Activated CD4-positive, alpha-beta T cell treated with anti-CD3 and anti-CD28 coated beads for 36 hours (primary cell): Measurements from ENCODE around the gene GJC2. TPM values are rescaled to one million over a fixed set of nuclear protein-coding genes. Genes with fewer than 3 reads are reported as not detected.
"Not testable (repeated sequence)": the region's sequence is repeated elsewhere in the genome, so short reads cannot be mapped to it uniquely, and the experiment has no call there.

Experiments
- ATAC-seq: fragments of 200-7000 bp; cut with Tn5 transposase; one replicate; pipeline ENCODE4 v1.10.0; 2021; ENCODE audit warnings: mild to moderate bottlenecking, moderate library complexity
- CTCF ChIA-PET: fragments of 350-600 bp; sonication (Branson Sonifier 250); formaldehyde crosslinking; loops from one replicate; lab custom pipeline; 2021; ENCODE audit warnings: antibody characterized with exemption; lab: Charles Lee
- POLR2A ChIA-PET: fragments of 350-600 bp; sonication (Branson Sonifier 250); formaldehyde crosslinking; loops from one replicate; lab custom pipeline; 2021; ENCODE audit warnings: antibody characterized with exemption, inconsistent platforms; lab: Charles Lee
- DNase-seq: peaks from one replicate; pipeline ENCODE4 v3.0.0-alpha.2; 2020
- H3K27ac Mint-ChIP-seq: one replicate; pipeline ENCODE4 v1.8.0; 2021; ENCODE audit warnings: mixed read lengths
- H3K27me3 Mint-ChIP-seq: one replicate; pipeline ENCODE4 v1.8.0; 2021; ENCODE audit warnings: mixed read lengths
- H3K36me3 Mint-ChIP-seq: one replicate; pipeline ENCODE4 v1.8.0; 2021; ENCODE audit warnings: low read depth, mixed read lengths
- H3K4me1 Mint-ChIP-seq: one replicate; pipeline ENCODE4 v1.8.0; 2021; ENCODE audit warnings: mixed read lengths
- H3K4me3 Mint-ChIP-seq: one replicate; pipeline ENCODE4 v1.8.0; 2021; ENCODE audit warnings: mild to moderate bottlenecking, moderate library complexity, mixed read lengths
- H3K9me3 Mint-ChIP-seq: one replicate; pipeline ENCODE4 v1.8.0; 2021; ENCODE audit warnings: low read depth, mixed read lengths
- intact Hi-C, 2 experiments: fragments of 100-400 bp; cut with DNase I in 1 of 2; cut with micrococcal nuclease in 1 of 2; formaldehyde crosslinking; loops; one replicate each; pipeline versions ENCODE4 v1.14.2 to v1.15.1; 2022 to 2024; cut with DNase I, micrococcal nuclease
- total RNA-seq, 2 experiments: library from RNA; stranded (reverse); gene quantifications; one replicate each; pipeline ENCODE4 v1.2.3, GENCODE V29; 2021

Gene GJC2
- total RNA-seq, 2 experiments from 2014 or later, result 0.64 TPM; not detected in 1

GRCh38 chr1:228180959-228181644, 31.4 kb downstream of the GJC2 start:
- intact Hi-C loops, result loop anchor here in 1 of 2 experiments (5.0 kb wide), 1 partner anchor 184 kb away; no protein-coding TSS in a partner anchor
- ChIA-PET POLR2A (interaction anchor here (0.7 kb wide), 1 partner anchor 44 kb away, joined by 3 read pairs; no protein-coding TSS in a partner anchor), CTCF (interaction anchor here (0.7 to 1.4 kb wide), 2 partner anchors 16 to 72 kb away, joined by 3 to 6 read pairs; no protein-coding TSS in a partner anchor)
- Mint-ChIP-seq H3K4me1 (peaks cover 10% of the 10 kb centered on the region), H3K27ac (no peak overlapping the region), H3K9me3 (no peaks in the 10 kb centered on the region), H3K27me3 (no peaks in the 10 kb centered on the region), H3K36me3 (no peaks in the 10 kb centered on the region), H3K4me3 (no peak overlapping the region)
- DNase-seq (no peak), ATAC-seq (no peak)

GRCh38 chr1:228181645-228182034, 31.9 kb downstream of the GJC2 start:
- DNase-seq (no peak), ATAC-seq (no peak)
- Mint-ChIP-seq H3K36me3 (no peaks in the 10 kb centered on the region), H3K27ac (no peak overlapping the region), H3K4me1 (peaks cover 10% of the 10 kb centered on the region), H3K27me3 (no peaks in the 10 kb centered on the region), H3K9me3 (no peaks in the 10 kb centered on the region), H3K4me3 (no peak overlapping the region)
- POLR2A ChIA-PET, result interaction anchor here (0.7 kb wide), 1 partner anchor 45 kb away, joined by 3 read pairs; no protein-coding TSS in a partner anchor
- CTCF ChIA-PET, result interaction anchor here (0.7 kb wide), 1 partner anchor 71 kb away, joined by 3 read pairs; no protein-coding TSS in a partner anchor
- intact Hi-C loops, result loop anchor here in 1 of 2 experiments (5.0 kb wide), 1 partner anchor 184 kb away; no protein-coding TSS in a partner anchor

DNA sequence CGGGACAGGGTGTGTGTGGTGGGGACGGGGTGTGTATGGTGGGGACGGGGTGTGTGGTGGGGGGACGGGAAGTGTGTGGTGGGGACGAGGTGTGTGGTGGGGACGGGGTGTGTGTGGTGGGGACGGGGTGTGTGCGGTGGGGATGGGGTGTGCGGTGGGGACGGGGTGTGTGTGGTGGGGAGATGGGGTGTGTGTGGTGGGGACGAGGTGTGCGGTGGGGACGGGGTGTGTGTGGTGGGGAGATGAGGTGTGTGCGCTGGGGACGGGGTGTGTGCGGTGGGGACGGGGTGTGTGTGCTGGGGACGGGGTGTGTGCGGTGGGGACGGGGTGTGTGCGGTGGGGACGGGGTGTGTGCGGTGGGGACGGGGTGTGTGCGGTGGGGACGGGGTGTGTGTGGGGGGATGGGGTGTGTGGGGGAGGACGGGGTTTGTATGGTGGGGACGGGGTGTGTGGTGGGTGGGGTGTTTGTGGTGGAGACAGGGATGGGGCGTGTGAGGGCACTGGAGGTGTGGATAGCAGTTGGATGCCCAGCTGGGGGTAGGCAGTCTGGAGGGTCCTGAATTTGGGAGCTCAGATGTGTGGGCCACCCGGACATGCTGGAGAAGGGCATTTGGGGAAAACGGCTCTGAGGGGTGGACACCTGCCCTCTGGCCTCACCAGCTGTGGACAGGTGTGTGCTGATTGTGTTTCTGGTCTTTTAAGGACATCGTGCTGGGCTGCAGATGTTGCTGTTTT, 32.7 kb downstream of the GJC2 start:
- intact Hi-C loops, result loop anchor here in 1 of 2 experiments (5.0 kb wide), 1 partner anchor 185 kb away; no protein-coding TSS in a partner anchor
- POLR2A ChIA-PET, result no interaction called here
- Mint-ChIP-seq H3K9me3 (no peaks in the 10 kb centered on the region), H3K27me3 (no peaks in the 10 kb centered on the region), H3K36me3 (no peaks in the 10 kb centered on the region), H3K4me3 (no peak overlapping the region), H3K27ac (no peak overlapping the region), H3K4me1 (peaks cover 10% of the 10 kb centered on the region)
- CTCF ChIA-PET, result no interaction called here
- ATAC-seq (no peak), DNase-seq (no peak)

DNA sequence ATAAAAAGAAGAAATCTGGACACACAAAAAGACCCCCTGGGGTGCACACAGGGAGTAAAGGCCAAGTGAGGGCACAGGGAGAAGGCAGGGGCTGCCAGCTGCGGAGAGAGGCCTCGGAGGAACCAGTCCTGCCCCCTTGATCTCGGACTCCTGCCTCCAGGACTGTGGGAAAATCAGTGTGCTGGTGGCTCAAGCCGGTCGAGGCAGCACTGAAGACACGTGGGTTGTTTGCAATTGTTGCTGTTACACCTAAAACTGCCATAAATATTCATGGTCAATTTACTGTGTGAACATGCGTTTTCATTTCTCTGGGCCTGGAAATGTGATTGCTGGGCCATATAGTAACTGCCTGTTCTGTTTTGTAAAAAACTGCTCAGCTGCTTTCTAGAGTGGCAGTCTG, 34.4 kb downstream of the GJC2 start:
- no peak overlapping the region for H3K4me3 Mint-ChIP-seq
- ATAC-seq, result no peak
- ChIA-PET CTCF (no interaction called here), POLR2A (no interaction called here)
- H3K27me3 Mint-ChIP-seq, result no peaks in the 10 kb centered on the region
- H3K27ac Mint-ChIP-seq, result no peak overlapping the region
- H3K36me3 Mint-ChIP-seq, result no peaks in the 10 kb centered on the region
- intact Hi-C loops, result loop anchor here in 1 of 2 experiments (5.0 kb wide), 1 partner anchor 187 kb away; no protein-coding TSS in a partner anchor
- H3K4me1 Mint-ChIP-seq, result peaks cover 10% of the 10 kb centered on the region
- DNase-seq, result no peak
- H3K9me3 Mint-ChIP-seq, result no peaks in the 10 kb centered on the region

- Mint-ChIP-seq H3K4me3 (no peak overlapping the region), H3K27me3 (no peaks in the 10 kb centered on the region), H3K4me1 (peaks cover 10% of the 10 kb centered on the region), H3K27ac (no peak overlapping the region), H3K36me3 (peaks cover 2% of the 10 kb centered on the region), H3K9me3 (no peaks in the 10 kb centered on the region)
- POLR2A ChIA-PET, result no interaction called here
- intact Hi-C loops, result no loop called here
- peak; percentile 63 for ATAC-seq
- CTCF ChIA-PET, result no interaction called here
- no peak for DNase-seq
Observed at GRCh38 chr1:228185641-228185965, 35.9 kb downstream of the GJC2 start.

DNA sequence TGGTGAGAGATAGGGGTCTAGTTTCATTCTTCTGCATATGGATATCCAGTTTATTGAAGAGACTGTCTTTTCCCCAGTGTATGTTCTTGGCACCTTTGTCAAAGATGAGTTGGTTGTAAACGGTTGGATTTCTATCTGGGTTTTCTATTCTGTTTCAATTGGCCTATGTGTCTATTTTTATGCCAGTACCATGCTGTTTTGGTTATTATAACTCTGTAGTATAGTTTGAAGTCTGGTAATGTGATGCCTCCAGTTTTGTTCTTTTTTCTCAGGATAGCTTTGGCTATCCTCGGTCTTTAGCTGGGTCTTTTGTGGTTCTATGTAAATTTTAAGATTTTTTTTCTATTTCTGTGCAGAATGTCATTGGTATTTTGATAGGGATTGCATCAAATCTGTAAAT, 38.5 kb downstream of the GJC2 start:
- H3K4me1 Mint-ChIP-seq, ATAC-seq, CTCF ChIA-PET, H3K36me3 Mint-ChIP-seq, POLR2A ChIA-PET, H3K27me3 Mint-ChIP-seq, H3K4me3 Mint-ChIP-seq, H3K27ac Mint-ChIP-seq, DNase-seq, intact Hi-C loops, H3K9me3 Mint-ChIP-seq: not testable (repeated sequence)

DNA sequence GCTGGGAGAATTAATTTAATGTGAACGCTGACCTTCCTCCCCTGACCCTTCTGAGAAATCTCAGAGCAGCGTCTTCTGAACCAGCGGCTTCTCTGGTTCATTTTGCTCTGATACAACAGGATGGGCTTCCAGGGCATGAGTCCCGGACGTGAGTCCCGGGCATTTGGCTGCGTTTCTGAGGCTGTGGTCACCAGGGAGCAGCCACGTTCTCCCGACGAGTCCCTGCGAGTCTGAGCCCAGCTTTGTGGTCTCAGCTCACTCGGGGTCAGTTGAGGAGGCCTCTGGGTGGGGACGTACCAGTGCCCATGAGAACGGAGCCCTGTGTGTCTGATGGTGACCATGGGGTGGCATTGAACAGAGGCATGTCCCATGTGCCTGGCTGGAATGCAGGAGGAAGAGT, 40.5 kb downstream of the GJC2 start:
- intact Hi-C loops, result no loop called here
- no peak overlapping the region for H3K27ac Mint-ChIP-seq
- H3K4me3 Mint-ChIP-seq, result no peak overlapping the region
- H3K27me3 Mint-ChIP-seq, result no peaks in the 10 kb centered on the region
- ATAC-seq (no peak), DNase-seq (no peak)
- no peaks in the 10 kb centered on the region for H3K9me3 Mint-ChIP-seq
- H3K36me3 Mint-ChIP-seq, result peaks cover 2% of the 10 kb centered on the region
- H3K4me1 Mint-ChIP-seq, result peaks cover 9% of the 10 kb centered on the region
- ChIA-PET CTCF (no interaction called here), POLR2A (no interaction called here)

DNA sequence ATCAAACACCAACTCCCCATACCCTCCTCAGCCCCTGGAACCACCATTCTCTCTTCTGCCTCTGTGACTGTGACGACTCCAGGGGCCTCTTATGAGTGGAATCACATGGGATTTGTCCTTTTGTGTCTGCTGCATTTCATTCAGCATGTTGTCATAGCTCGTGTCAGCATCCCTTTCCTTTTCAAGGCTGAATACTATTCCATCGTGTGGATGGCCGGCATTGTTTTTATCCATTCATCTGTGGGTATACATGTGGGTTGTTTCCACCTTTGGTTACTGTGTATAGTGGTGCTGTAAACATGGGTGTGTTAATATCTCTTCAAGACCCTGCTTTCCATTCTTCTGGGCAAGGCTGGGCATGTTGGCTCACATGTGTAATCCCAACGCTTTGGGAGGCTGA, 41.0 kb downstream of the GJC2 start:
- Mint-ChIP-seq H3K9me3 (no peaks in the 10 kb centered on the region), H3K36me3 (peaks cover 2% of the 10 kb centered on the region), H3K4me1 (peaks cover 3% of the 10 kb centered on the region), H3K4me3 (no peak overlapping the region), H3K27me3 (no peaks in the 10 kb centered on the region), H3K27ac (no peak overlapping the region)
- DNase-seq, result no peak
- ChIA-PET POLR2A (no interaction called here), CTCF (no interaction called here)
- intact Hi-C loops, result no loop called here
- no peak for ATAC-seq

GRCh38 chr1:228194436-228194835, 44.7 kb downstream of the GJC2 start:
- peaks cover 18% of the 10 kb centered on the region for H3K36me3 Mint-ChIP-seq
- H3K27me3 Mint-ChIP-seq, result no peaks in the 10 kb centered on the region
- no peak overlapping the region for H3K4me3 Mint-ChIP-seq
- H3K4me1 Mint-ChIP-seq, result no peaks in the 10 kb centered on the region
- peaks cover 8% of the 10 kb centered on the region for H3K9me3 Mint-ChIP-seq
- ChIA-PET CTCF (no interaction called here), POLR2A (no interaction called here)
- no peak for DNase-seq
- ATAC-seq, result no peak
- H3K27ac Mint-ChIP-seq, result no peak overlapping the region
- intact Hi-C loops, result no loop called here

GRCh38 chr1:228194921-228195812, 45.4 kb downstream of the GJC2 start:
- CTCF ChIA-PET, result no interaction called here
- POLR2A ChIA-PET, result no interaction called here
- intact Hi-C loops, result no loop called here

DNA sequence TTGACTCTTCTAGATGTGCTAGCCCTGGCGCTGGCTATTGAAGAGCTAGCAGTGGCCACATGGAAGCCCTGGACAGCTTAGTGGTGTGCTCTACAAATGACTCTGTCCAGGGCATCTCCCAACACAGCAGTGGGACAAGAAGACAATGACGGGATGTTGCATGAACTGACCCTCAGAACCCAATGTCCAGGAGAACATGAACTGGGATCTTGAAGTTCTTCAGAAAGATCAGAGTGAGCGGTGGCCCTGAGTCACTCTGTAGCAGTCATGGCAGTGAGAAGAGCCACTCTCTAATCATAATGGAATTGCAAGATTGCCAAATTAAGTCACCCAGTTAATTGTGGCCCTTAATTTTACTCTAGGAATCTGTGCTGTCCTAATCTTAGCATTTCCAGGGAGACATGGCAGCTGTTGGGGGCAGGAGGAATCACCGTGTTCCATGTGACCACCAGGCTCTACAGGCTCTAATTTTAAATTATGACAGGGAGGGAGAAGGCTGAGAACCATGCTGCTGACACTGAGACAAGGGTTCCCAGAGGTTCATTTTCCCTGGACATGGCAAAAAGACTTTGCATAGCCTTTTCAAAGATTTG, 47.9 kb downstream of the GJC2 start:
- Mint-ChIP-seq H3K4me1 (no peaks in the 10 kb centered on the region), H3K27ac (no peak overlapping the region), H3K27me3 (no peaks in the 10 kb centered on the region), H3K9me3 (peaks cover 14% of the 10 kb centered on the region), H3K4me3 (no peak overlapping the region), H3K36me3 (peaks cover 21% of the 10 kb centered on the region)
- intact Hi-C loops, result no loop called here
- DNase-seq (no peak), ATAC-seq (no peak)
- ChIA-PET CTCF (no interaction called here), POLR2A (no interaction called here)

More at GRCh38 chr1:228194921-228195812, 45.4 kb downstream of the GJC2 start:
- DNase-seq (no peak), ATAC-seq (no peak)
- H3K4me3 Mint-ChIP-seq, result no peak overlapping the region
- H3K9me3 Mint-ChIP-seq, result peaks cover 12% of the 10 kb centered on the region
- no peaks in the 10 kb centered on the region for H3K27me3 Mint-ChIP-seq
- peaks cover 20% of the 10 kb centered on the region for H3K36me3 Mint-ChIP-seq
- no peaks in the 10 kb centered on the region for H3K4me1 Mint-ChIP-seq
- no peak overlapping the region for H3K27ac Mint-ChIP-seq
